IMR-90 (cell line): ENCODE measurements around the gene EHBP1L1. TPM values are rescaled to one million over a fixed set of nuclear protein-coding genes. Genes with fewer than 3 reads are reported as not detected.
A peak's percentile ranks its signal among the peaks of the same experiment; 100 is the strongest.

Experiments
- ATAC-seq: fragments of 200-7000 bp; cut with Tn5 transposase; 2 replicates; pipeline ENCODE4 v1.9.1; 2020; ENCODE audit warnings: low read depth, mild to moderate bottlenecking, moderate library complexity
- BruUV-seq: library from RNA; stranded (reverse); fragments of 400-500 nt; replicated peaks from 2 replicates; lab custom pipeline; 2021; lab: Mats Ljungman, UMichigan
- CTCF ChIA-PET: fragments of 300-600 bp; formaldehyde crosslinking; extraction: SDS; loops from one replicate; lab custom pipeline; 2021; ENCODE audit warnings: antibody characterized with exemption; lab: Yijun Ruan, JAX
- POLR2A ChIA-PET: fragments of 300-600 bp; sonication (Branson Sonifier 250); formaldehyde crosslinking; loops from one replicate; lab custom pipeline; 2022; ENCODE audit warnings: antibody characterized with exemption; ENCODE audit not compliant: unreplicated experiment; lab: Charles Lee
- DNase-seq: peaks from one replicate; pipeline ENCODE4 v3.0.0; 2013
- H2AFZ ChIP-seq: replicated peaks from 2 replicates; pipeline ENCODE3; 2013; ENCODE audit warnings: low read length, mild to moderate bottlenecking; ENCODE audit not compliant: poor library complexity
- H2AK5ac ChIP-seq: 2 replicates; pipeline ENCODE4 v1.6.1; 2013; ENCODE audit warnings: low read depth, low read length, inconsistent platforms
- H2AK9ac ChIP-seq: replicated peaks from 2 replicates; pipeline ENCODE3; 2013; ENCODE audit warnings: mild to moderate bottlenecking, low read depth, low read length, moderate library complexity; ENCODE audit not compliant: poor library complexity
- H2BK120ac ChIP-seq: 2 replicates; pipeline ENCODE4 v1.6.1; 2013; ENCODE audit warnings: low read depth, low read length, inconsistent platforms
- H2BK15ac ChIP-seq: 3 replicates; pipeline ENCODE4 v1.6.1; 2013; ENCODE audit warnings: low read depth, low read length, inconsistent platforms
- H2BK20ac ChIP-seq: 2 replicates; pipeline ENCODE4 v1.6.1; 2013; ENCODE audit warnings: low read depth, mild to moderate bottlenecking, inconsistent platforms, low read length, moderate library complexity
- H2BK5ac ChIP-seq: 2 replicates; pipeline ENCODE4 v1.6.1; 2013; ENCODE audit warnings: mild to moderate bottlenecking, low read depth, low read length, inconsistent platforms; ENCODE audit not compliant: poor library complexity, severe bottlenecking
- H3K14ac ChIP-seq: replicated peaks from 2 replicates; pipeline ENCODE4 v1.6.1; 2013; ENCODE audit warnings: low read depth, low read length, inconsistent platforms
- H3K18ac ChIP-seq: 2 replicates; pipeline ENCODE4 v1.6.1; 2013; ENCODE audit warnings: low read depth, low read length, control low read depth
- H3K23ac ChIP-seq: 2 replicates; pipeline ENCODE4 v1.6.1; 2013; ENCODE audit warnings: low read depth, low read length, inconsistent platforms
- H3K27ac ChIP-seq: 2 replicates; pipeline ENCODE4 v1.5.1; 2013; ENCODE audit warnings: mild to moderate bottlenecking, control low read depth, low read length; ENCODE audit not compliant: insufficient read depth
- H3K27me3 ChIP-seq: 2 replicates; pipeline ENCODE4 v1.6.1; 2013; ENCODE audit warnings: low read length; ENCODE audit not compliant: control insufficient read depth, insufficient read depth
- H3K36me3 ChIP-seq: 2 replicates; pipeline ENCODE4 v1.6.1; 2013; ENCODE audit warnings: low read length, mixed read lengths; ENCODE audit not compliant: control insufficient read depth, insufficient read depth
- H3K4ac ChIP-seq: 2 replicates; pipeline ENCODE4 v1.6.1; 2013; ENCODE audit warnings: low read depth, low read length, inconsistent platforms
- H3K4me1 ChIP-seq: 2 replicates; pipeline ENCODE4 v1.6.1; 2013; ENCODE audit warnings: low read length, mixed read lengths; ENCODE audit not compliant: control insufficient read depth, insufficient read depth
- H3K4me2 ChIP-seq: 2 replicates; pipeline ENCODE4 v1.6.1; 2013; ENCODE audit warnings: low read depth, mild to moderate bottlenecking, control low read depth, low read length, moderate library complexity
- H3K4me3 ChIP-seq: 2 replicates; pipeline ENCODE4 v1.5.1; 2013; ENCODE audit warnings: low read depth, mild to moderate bottlenecking, control low read depth, low read length, moderate library complexity; ENCODE audit not compliant: insufficient read depth
- H3K56ac ChIP-seq: 2 replicates; pipeline ENCODE4 v1.6.1; 2013; ENCODE audit warnings: low read length, inconsistent platforms; ENCODE audit not compliant: insufficient read depth; ENCODE audit errors: extremely low read depth
- H3K79me1 ChIP-seq, 2 experiments: 2 replicates each; pipeline ENCODE4 v1.6.1; 2013; ENCODE audit warnings: low read length in 2 of 2, inconsistent platforms in 1 of 2, low read depth in 1 of 2
- H3K9ac ChIP-seq: 2 replicates; pipeline ENCODE4 v1.6.1; 2013; ENCODE audit warnings: low read depth, low read length, control low read depth
- H3K9me1 ChIP-seq: 2 replicates; pipeline ENCODE4 v1.6.1; 2013; ENCODE audit warnings: low read length, inconsistent platforms; ENCODE audit not compliant: insufficient read depth
- H3K9me3 ChIP-seq: 2 replicates; pipeline ENCODE4 v1.6.1; 2013; ENCODE audit warnings: low read length; ENCODE audit not compliant: control insufficient read depth, insufficient read depth
- H4K20me1 ChIP-seq: 2 replicates; pipeline ENCODE4 v1.6.1; 2013; ENCODE audit warnings: low read length, inconsistent platforms; ENCODE audit not compliant: insufficient read depth
- H4K5ac ChIP-seq: 2 replicates; pipeline ENCODE4 v1.6.1; 2013; ENCODE audit warnings: mild to moderate bottlenecking, low read depth, low read length, control low read depth
- H4K8ac ChIP-seq, 2 experiments: 2 replicates each; pipeline ENCODE4 v1.6.1; 2013; ENCODE audit warnings: low read depth in 2 of 2, low read length in 2 of 2, control low read depth in 1 of 2, inconsistent platforms in 1 of 2
- H4K91ac ChIP-seq: 2 replicates; pipeline ENCODE4 v1.6.1; 2013; ENCODE audit warnings: low read depth, low read length, inconsistent platforms; ENCODE audit not compliant: insufficient read depth
- FOS ChIP-seq: fragments of 150-350 bp; IDR thresholded peaks from 2 replicates; pipeline ENCODE4 v1.6.1; 2016; ENCODE audit warnings: low read depth, low read length
- MAZ ChIP-seq: IDR thresholded peaks from 2 replicates; pipeline ENCODE4 v1.6.1; 2012; ENCODE audit warnings: low read depth, mild to moderate bottlenecking, low read length, improper control_type of control experiment, moderate library complexity, borderline replicate concordance
- WGBS, 2 experiments: methylation state at CpG; one replicate each; pipeline versions ENCODE4 v1.1.5 to v1.1.7; 2013; ENCODE audit warnings: missing lambda C conversion rate in 2 of 2; ENCODE audit not compliant: insufficient read length in 1 of 2; ENCODE audit errors: extremely low coverage in 2 of 2; 5-methylcytosine and 5-hydroxymethylcytosine counted together
- dilution Hi-C: fragments of 300-500 bp; cut with HindIII; formaldehyde crosslinking; loops from one replicate; pipeline ENCODE4 v1.14.3; 2018; ENCODE audit warnings: low sequenced_read_pairs; ENCODE audit not compliant: unreplicated experiment
- in situ Hi-C: fragments of 300-500 bp; cut with MboI; formaldehyde crosslinking; loops from 3 replicates; pipeline ENCODE4 v1.14.3; 2019; ENCODE audit warnings: low sequenced_read_pairs, inconsistent platforms, mixed read lengths
- intact Hi-C: fragments of 100-400 bp; cut with micrococcal nuclease; formaldehyde crosslinking; loops from 2 replicates; pipeline ENCODE4 v1.10.0; 2022
- polyA plus RNA-seq, 3 experiments: library from polyadenylated mRNA; depleted of rRNA; stranded (reverse); fragments of >200 nt; gene quantifications; 2 replicates each; pipeline ENCODE4 v1.2.3, GENCODE V29; 2012; ENCODE audit warnings: low replicate concordance in 1 of 3
- total RNA-seq: library from RNA; depleted of rRNA; stranded (reverse); fragments of >200 nt; gene quantifications from 2 replicates; pipeline ENCODE4 v1.2.3, GENCODE V29; 2012

Gene EHBP1L1
- total and polyA plus RNA-seq, 2 of the 4 experiments (the other 2 are of a cell fraction) = 10.0 to 27.4 TPM

DNA sequence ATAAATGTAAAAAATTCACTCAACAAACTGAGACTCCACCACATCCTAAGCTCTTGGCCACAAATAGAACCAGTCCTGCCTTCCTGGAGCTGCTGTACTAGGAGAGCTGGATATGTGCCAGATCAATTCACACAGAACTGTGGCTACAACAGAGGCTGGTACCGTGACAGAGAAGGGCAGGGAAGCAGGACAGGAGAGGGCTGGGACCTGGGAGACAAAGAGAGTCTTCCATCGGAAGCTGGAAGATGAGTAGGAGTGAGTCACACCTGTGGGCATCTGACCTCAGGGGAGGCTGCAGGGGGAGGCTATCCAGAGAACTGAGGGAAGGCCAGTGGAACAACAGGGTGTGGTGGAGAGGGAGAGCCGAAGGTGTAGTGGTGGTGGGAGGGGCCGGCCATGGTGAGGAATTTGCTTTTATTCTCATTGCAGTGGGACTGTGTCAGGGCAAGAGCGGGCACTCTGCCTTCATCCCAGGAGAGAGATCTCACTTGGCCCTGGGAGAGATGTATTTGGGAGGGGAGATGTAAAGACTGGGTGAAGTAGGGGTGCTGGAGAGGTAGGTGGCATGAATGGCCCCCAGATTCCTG lies 15.8 kb upstream of the EHBP1L1 start:
- ATAC-seq = no peak
- H3K27me3 ChIP-seq = no peaks in the 10 kb centered on the region
- peak overlapping the region; percentile 50 for H2BK5ac ChIP-seq
- intact Hi-C loops = no loop called here
- H3K9me3 ChIP-seq = no peaks in the 10 kb centered on the region
- POLR2A ChIA-PET = no interaction called here
- H4K5ac ChIP-seq = no peak overlapping the region; the same call in 1 of the 2 replicates
- peak overlapping the region; percentile 5; the same call in 1 of the 3 replicates for H2BK15ac ChIP-seq
- TF ChIP-seq MAZ (no peak), FOS (0 out of 2 replicates have a peak, but pooled peaks have one; percentile 35)
- peak overlapping the region; percentile 49; the same call in 1 of the 2 replicates for H2BK20ac ChIP-seq
- H2AFZ ChIP-seq = peak overlapping the region; percentile 91
- H4K91ac ChIP-seq = peak overlapping the region; percentile 46
- peak overlapping the region; percentile 85 for H3K4ac ChIP-seq
- H2BK120ac ChIP-seq = peak overlapping the region; percentile 66
- H3K9me1 ChIP-seq = peaks cover 25% of the 10 kb centered on the region
- peaks cover 6% of the 10 kb centered on the region; the same call in 1 of the 2 replicates for H4K20me1 ChIP-seq
- peaks cover 41% of the 10 kb centered on the region for H3K4me1 ChIP-seq
- BruUV-seq = no TSS peak
- no peaks in the 10 kb centered on the region for H3K36me3 ChIP-seq
- dilution Hi-C loops = no loop called here
- no peak overlapping the region; the same call in 1 of the 2 replicates for H3K14ac ChIP-seq
- H3K18ac ChIP-seq = peak overlapping the region; percentile 6; the same call in 1 of the 2 replicates
- no peak overlapping the region for H3K56ac ChIP-seq
- peak overlapping the region; percentile 20 for H3K27ac ChIP-seq
- WGBS, 2 experiments = 60% methylated on average over 3 of the region's 5 CpGs; no CpG with 5 or more reads in 1 of the 2 experiments
- peak overlapping the region; percentile 29 for H2AK9ac ChIP-seq
- in situ Hi-C loops = no loop called here
- peak overlapping the region in 1 of 2 experiments; percentile 93; a peak in 1 of 4 replicates for H4K8ac ChIP-seq
- peak overlapping the region; percentile 64 for H2AK5ac ChIP-seq
- no peak overlapping the region for H3K4me2 ChIP-seq
- peaks cover 8 to 29% of the 10 kb centered on the region in 2 experiments; a peak in 3 of 4 replicates for H3K79me1 ChIP-seq
- no peak overlapping the region for H3K4me3 ChIP-seq
- 0 out of 2 replicates have a peak overlapping the region, but pooled peaks have one; percentile 39 for H3K23ac ChIP-seq
- no peak overlapping the region for H3K9ac ChIP-seq
- DNase-seq = peak; percentile 53
- CTCF ChIA-PET = no interaction called here
